Measurements from ENCODE around the gene JARID2.

DNA sequence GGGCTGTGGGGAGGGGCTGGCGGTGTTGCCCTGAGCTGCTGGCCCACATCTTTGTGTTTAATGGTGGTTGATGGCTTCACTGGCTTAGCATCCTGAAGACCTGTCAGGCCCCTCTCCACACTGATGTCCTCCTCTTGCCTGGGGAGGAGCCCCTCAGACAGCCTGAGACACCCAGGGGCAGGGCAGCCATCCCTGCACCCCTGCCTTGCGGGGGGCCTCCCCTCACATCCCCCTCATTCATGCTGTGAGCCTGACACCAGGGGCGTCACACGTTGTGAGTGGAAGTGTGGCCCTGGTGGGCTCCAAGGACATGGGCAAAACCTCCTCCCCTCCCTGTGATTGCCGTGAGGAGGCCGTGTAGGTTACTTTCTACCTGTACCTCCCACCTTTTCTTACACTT, 264.3 kb downstream of the JARID2 start:
- TF ChIP-seq, protein P1, sequence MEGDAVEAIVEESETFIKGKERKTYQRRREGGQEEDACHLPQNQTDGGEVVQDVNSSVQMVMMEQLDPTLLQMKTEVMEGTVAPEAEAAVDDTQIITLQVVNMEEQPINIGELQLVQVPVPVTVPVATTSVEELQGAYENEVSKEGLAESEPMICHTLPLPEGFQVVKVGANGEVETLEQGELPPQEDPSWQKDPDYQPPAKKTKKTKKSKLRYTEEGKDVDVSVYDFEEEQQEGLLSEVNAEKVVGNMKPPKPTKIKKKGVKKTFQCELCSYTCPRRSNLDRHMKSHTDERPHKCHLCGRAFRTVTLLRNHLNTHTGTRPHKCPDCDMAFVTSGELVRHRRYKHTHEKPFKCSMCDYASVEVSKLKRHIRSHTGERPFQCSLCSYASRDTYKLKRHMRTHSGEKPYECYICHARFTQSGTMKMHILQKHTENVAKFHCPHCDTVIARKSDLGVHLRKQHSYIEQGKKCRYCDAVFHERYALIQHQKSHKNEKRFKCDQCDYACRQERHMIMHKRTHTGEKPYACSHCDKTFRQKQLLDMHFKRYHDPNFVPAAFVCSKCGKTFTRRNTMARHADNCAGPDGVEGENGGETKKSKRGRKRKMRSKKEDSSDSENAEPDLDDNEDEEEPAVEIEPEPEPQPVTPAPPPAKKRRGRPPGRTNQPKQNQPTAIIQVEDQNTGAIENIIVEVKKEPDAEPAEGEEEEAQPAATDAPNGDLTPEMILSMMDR (IDR thresholded peaks at IDR 0.05): no peak
- no peak for TF ChIP-seq POLR2AphosphoS5 (IDR thresholded peaks at IDR 0.05; ENCODE audit: low read depth, low read length)
